ENCODE measurements around the gene SYNE1.
"Not testable (repeated sequence)": the region's sequence is repeated elsewhere in the genome, so short reads cannot be mapped to it uniquely, and the experiment has no call there.

The SYNE1 gene

DNA sequence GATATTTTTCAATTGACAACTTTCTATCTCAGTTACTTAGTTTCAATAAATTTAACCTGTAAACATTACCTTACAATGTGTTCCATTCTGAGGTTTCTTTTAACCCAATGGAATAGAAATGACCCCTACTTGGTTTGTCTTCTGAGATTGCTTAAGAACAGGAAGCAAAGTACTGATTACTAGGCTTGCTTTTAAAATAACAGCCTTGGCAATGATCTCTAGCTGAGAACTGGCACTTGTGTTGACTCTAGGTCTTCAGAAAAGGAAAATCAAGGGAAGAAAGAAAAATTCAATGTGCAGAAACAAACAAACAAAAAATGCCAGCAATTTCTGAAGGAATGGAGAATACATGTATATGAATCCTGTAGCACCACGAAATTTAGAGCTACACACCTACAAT, 66.1 kb downstream of the SYNE1 start:
- Histone ChIP-seq H3K79me2 (ENCODE audit: insufficient read depth, low read length) (no peaks in the 10 kb centered on the region), H3K4me2 (ENCODE audit: low read depth, low read length, poor library complexity, severe bottlenecking) (peak overlapping the region; percentile 51), H3K36me3 (ENCODE audit: low read length) (no peaks in the 10 kb centered on the region), H3K4me3 (ENCODE audit: insufficient read depth, low read length, poor library complexity, severe bottlenecking) (no peak overlapping the region), H3F3A (ENCODE audit: insufficient read depth) (no peaks in the 10 kb centered on the region), H3K27me3 (ENCODE audit: low read length) (no peaks in the 10 kb centered on the region), H3K9me2 (replicated peaks; ENCODE audit: insufficient read depth, low read length) (no peaks in the 10 kb centered on the region), H4K20me1 (ENCODE audit: low read depth, low read length) (no peaks in the 10 kb centered on the region), H3K9ac (ENCODE audit: low read length) (no peak overlapping the region), H3K9me3 (ENCODE audit: insufficient read depth, low read length) (no peaks in the 10 kb centered on the region), H2AFZ (ENCODE audit: low read depth, low read length, severe bottlenecking) (peak overlapping the region; percentile 27), H3K27ac (ENCODE audit: low read depth, low read length) (peak overlapping the region; percentile 39; the same call in 1 of the 2 replicates)
- no peak for TF ChIP-seq EZH2phosphoT487 (conservative IDR thresholded peaks at IDR 0.05; ENCODE audit: low read length)
- TF ChIP-seq, protein P1, sequence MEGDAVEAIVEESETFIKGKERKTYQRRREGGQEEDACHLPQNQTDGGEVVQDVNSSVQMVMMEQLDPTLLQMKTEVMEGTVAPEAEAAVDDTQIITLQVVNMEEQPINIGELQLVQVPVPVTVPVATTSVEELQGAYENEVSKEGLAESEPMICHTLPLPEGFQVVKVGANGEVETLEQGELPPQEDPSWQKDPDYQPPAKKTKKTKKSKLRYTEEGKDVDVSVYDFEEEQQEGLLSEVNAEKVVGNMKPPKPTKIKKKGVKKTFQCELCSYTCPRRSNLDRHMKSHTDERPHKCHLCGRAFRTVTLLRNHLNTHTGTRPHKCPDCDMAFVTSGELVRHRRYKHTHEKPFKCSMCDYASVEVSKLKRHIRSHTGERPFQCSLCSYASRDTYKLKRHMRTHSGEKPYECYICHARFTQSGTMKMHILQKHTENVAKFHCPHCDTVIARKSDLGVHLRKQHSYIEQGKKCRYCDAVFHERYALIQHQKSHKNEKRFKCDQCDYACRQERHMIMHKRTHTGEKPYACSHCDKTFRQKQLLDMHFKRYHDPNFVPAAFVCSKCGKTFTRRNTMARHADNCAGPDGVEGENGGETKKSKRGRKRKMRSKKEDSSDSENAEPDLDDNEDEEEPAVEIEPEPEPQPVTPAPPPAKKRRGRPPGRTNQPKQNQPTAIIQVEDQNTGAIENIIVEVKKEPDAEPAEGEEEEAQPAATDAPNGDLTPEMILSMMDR (IDR thresholded peaks at IDR 0.05; ENCODE audit: insufficient read depth, low read length, poor library complexity, severe bottlenecking): no peak

DNA sequence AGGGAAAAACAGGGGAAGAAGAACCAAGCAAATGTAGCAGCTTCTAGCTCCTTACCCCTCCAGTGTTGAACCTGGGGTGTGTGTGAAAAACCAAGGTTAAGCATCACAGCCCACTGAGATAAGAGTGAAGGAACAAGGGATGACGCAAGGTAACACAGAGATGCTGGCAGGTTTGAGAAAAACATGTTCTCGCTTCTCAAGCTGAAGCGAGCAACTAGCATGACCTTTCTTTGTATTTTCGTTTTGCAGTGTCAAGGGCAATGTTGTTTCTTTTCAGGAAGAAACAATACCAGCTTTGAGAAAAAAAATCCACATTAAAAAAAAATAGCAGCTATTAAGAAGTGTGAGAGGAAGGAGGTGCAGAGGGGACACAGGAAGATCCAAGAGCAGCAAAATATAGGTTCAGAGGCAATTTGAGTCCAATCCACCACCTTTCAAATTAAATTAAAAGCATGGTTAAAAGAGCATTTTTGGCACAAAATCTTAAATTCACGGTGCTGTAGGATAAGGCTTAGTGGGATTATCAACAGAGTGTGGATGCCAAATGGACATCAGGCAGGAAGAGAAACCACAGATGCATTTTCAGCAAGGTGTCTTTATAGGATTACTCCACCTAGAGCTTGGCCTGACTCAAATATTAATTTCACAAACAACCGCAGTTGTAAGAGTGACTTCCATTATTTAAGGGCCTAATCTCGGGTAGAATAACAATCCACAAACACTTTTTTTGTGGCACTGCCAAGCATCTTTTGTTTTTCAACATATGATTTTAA, 70.9 kb downstream of the SYNE1 start:
- H2AFZ ChIP-seq (ENCODE audit: low read depth, low read length, severe bottlenecking): peak overlapping the region; percentile 31
- H3K9ac ChIP-seq (ENCODE audit: low read length): no peak overlapping the region
- no peak overlapping the region for H3K4me2 ChIP-seq (ENCODE audit: low read depth, low read length, poor library complexity, severe bottlenecking)

DNA sequence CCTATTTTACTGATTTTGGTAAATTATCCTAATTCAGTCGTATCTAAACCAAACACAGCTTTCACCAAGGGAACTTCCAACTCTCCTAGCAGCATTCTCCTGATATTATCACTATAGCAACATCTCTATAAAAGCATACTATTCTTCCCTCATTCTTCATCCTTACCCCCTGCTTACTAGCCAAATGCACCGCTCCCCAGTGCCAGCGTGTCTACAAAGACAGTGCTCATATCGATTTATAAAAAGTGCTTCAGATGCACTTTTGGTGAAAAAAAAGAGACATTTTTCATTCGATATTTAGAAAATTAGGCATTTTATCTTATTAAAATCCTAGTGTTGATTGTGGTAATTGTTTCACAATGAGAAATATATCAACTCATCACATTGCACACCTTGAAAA, 74.0 kb downstream of the SYNE1 start:
- H3K9me3 ChIP-seq (ENCODE audit: insufficient read depth, low read length): no peaks in the 10 kb centered on the region
- no peaks in the 10 kb centered on the region for H3K79me2 ChIP-seq (ENCODE audit: insufficient read depth, low read length)
- no peaks in the 10 kb centered on the region for H3K27me3 ChIP-seq (ENCODE audit: low read length)
- H3K36me3 ChIP-seq (ENCODE audit: low read length): no peaks in the 10 kb centered on the region
- H3K4me2 ChIP-seq (ENCODE audit: low read depth, low read length, poor library complexity, severe bottlenecking): no peak overlapping the region
- H3F3A ChIP-seq (ENCODE audit: insufficient read depth): no peaks in the 10 kb centered on the region
- no peak overlapping the region for H3K27ac ChIP-seq (ENCODE audit: low read depth, low read length)
- H4K20me1 ChIP-seq (ENCODE audit: low read depth, low read length): no peaks in the 10 kb centered on the region
- no peak overlapping the region for H3K4me3 ChIP-seq (ENCODE audit: insufficient read depth, low read length, poor library complexity, severe bottlenecking)
- H2AFZ ChIP-seq (ENCODE audit: low read depth, low read length, severe bottlenecking): no peak overlapping the region
- no peak overlapping the region for H3K9ac ChIP-seq (ENCODE audit: low read length)
- H3K9me2 ChIP-seq (replicated peaks; ENCODE audit: insufficient read depth, low read length): no peaks in the 10 kb centered on the region
- TF ChIP-seq, protein P1 (IDR thresholded peaks at IDR 0.05; ENCODE audit: insufficient read depth, low read length, poor library complexity, severe bottlenecking): no peak
- TF ChIP-seq EZH2phosphoT487 (conservative IDR thresholded peaks at IDR 0.05; ENCODE audit: low read length): no peak

More for the DNA sequence above, 70.9 kb downstream of the SYNE1 start:
- H3K4me3 ChIP-seq (ENCODE audit: insufficient read depth, low read length, poor library complexity, severe bottlenecking): no peak overlapping the region
- no peak overlapping the region for H3K27ac ChIP-seq (ENCODE audit: low read depth, low read length)
- H3K79me2 ChIP-seq (ENCODE audit: insufficient read depth, low read length): no peaks in the 10 kb centered on the region
- no peaks in the 10 kb centered on the region for H3K9me2 ChIP-seq (replicated peaks; ENCODE audit: insufficient read depth, low read length)
- H4K20me1 ChIP-seq (ENCODE audit: low read depth, low read length): no peaks in the 10 kb centered on the region
- TF ChIP-seq, protein P1 (IDR thresholded peaks at IDR 0.05; ENCODE audit: insufficient read depth, low read length, poor library complexity, severe bottlenecking): no peak
- TF ChIP-seq EZH2phosphoT487 (conservative IDR thresholded peaks at IDR 0.05; ENCODE audit: low read length): no peak
- no peaks in the 10 kb centered on the region for H3F3A ChIP-seq (ENCODE audit: insufficient read depth)
- no peaks in the 10 kb centered on the region for H3K36me3 ChIP-seq (ENCODE audit: low read length)
- no peaks in the 10 kb centered on the region for H3K27me3 ChIP-seq (ENCODE audit: low read length)
- no peaks in the 10 kb centered on the region for H3K9me3 ChIP-seq (ENCODE audit: insufficient read depth, low read length)

DNA sequence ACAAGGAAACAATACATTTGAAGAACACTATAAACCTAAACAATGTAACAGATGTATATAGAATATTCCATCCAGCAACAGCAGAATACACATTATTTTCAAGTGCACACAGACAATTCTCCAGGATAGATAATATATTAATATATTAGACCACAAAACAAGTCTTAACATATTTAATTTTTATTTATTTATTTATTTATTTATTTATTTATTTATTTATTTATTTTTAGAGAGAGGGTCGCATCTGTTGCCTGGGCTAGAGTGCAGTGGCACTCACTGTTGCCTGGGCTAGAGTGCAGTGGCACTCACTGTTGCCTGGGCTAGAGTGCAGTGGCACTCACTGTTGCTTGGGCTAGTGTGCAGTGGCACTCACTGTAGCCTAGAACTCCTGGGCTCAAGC, 78.4 kb downstream of the SYNE1 start:
- H3K36me3 ChIP-seq (ENCODE audit: low read length); H4K20me1 ChIP-seq (ENCODE audit: low read depth, low read length); H3K27me3 ChIP-seq (ENCODE audit: low read length); H3K9me3 ChIP-seq (ENCODE audit: insufficient read depth, low read length); H3K27ac ChIP-seq (ENCODE audit: low read depth, low read length); H3F3A ChIP-seq (ENCODE audit: insufficient read depth); H3K79me2 ChIP-seq (ENCODE audit: insufficient read depth, low read length); H3K4me3 ChIP-seq (ENCODE audit: insufficient read depth, low read length, poor library complexity, severe bottlenecking); H3K9ac ChIP-seq (ENCODE audit: low read length); H2AFZ ChIP-seq (ENCODE audit: low read depth, low read length, severe bottlenecking); H3K9me2 ChIP-seq (replicated peaks; ENCODE audit: insufficient read depth, low read length); H3K4me2 ChIP-seq (ENCODE audit: low read depth, low read length, poor library complexity, severe bottlenecking): not testable (repeated sequence)

Data from SU-DHL-6 (cell line).